GM18907 (cell line): ENCODE measurements around the gene MON2.

ENCODE experiments used
- ATAC-seq: cut with Tn5 transposase; IDR thresholded peaks from one replicate; pipeline ENCODE4 v1.9.1; 2021; ENCODE audit warnings: mild to moderate bottlenecking, moderate library complexity; ENCODE audit not compliant: unreplicated experiment

The MON2 gene

DNA sequence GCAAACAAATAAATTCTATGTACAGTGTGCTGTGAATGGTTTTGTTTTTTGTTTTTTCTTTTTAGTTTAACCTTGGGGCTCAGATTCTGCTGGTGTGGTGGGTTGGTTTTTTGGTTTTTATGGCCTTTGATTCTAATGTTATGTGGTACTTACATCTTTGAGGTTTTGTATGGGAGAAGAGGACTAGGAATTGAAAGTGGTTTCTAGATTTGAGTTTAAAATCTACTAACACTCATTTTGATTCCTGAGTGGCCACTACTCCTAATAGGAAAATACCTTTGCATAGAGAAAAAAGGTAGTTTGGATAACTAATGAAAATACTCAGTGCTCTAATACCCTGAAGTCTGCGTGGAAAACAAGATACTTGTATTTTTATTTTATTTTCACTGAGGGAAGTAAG is 137.7 kb downstream of the MON2 start:
- no peak for ATAC-seq

DNA sequence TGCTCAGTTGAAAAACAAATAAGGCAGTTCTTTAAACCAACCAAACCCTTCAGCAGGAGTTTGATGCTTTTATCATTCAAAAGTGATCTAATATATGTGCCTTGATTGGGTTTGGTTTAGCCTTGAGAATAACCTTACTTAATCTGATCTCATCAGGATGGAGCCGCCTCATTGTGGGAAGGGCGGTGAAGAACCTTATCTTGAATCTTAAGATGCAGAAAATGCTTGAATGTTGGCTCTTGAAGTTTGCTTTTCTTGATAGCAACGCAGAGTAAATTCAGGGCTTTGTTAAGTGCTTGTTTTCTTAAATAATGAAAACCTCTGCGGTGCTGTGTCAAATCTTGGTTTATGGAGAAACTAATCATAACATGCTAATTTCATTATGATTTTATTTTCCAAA is 138.2 kb downstream of the MON2 start:
- no peak for ATAC-seq

DNA sequence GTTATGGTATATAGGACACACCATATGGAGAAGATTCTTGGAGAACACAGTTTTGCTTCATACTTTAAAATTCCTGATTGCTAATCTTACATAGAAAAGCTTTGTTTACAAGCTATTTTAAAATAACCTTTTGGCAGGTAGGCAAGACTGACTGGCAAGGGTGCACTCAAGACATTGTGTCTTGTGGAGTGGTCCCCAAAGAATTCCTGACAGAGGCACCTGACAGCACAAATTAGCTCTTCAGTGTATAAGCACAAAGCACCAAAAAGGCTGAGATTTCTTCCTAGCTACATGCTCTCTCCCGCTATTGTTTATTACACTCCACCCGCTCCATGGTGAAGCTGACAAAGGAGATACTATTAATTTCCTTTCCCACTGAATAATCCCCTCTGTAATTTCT is 139.4 kb downstream of the MON2 start:
- no peak for ATAC-seq

DNA sequence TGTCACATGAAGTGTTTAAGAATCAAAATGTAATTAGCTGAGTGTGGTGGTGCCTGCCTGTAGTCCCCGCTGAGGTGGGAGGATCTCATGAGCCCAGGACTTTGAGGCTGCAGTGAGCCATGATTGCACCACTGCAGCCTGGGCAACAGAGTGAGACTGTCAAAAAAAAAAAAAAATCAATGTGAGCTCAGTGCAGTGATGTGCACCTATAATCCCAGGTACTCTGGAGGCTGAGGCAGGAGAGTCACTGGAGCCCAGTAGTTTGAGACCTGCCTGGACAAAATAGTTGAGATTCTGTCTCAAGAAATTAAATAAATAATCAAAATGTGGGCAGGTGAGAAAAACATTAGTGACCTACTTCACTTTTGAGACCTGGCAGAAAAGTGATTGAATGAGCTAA is 140.0 kb downstream of the MON2 start:
- no peak for ATAC-seq

DNA sequence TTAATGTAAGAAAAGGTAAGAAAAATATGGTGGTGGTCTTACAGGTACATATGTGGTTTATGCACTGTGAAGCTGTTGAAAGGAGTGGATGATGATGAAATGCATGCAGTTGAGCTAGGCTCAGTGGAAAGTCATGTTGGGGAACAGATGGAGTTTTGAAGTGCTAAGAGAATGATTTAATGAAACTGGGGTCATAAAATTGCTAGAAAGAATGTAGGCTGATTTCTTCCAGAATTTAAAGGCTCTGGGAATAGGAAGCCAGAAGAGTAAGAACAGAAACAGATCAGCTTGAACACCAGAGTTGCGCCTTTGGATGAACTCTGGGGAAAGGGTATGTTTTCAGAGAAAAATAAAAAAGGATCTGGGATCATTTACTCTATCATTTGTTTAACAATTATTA is 146.5 kb downstream of the MON2 start:
- ATAC-seq, result no peak

DNA sequence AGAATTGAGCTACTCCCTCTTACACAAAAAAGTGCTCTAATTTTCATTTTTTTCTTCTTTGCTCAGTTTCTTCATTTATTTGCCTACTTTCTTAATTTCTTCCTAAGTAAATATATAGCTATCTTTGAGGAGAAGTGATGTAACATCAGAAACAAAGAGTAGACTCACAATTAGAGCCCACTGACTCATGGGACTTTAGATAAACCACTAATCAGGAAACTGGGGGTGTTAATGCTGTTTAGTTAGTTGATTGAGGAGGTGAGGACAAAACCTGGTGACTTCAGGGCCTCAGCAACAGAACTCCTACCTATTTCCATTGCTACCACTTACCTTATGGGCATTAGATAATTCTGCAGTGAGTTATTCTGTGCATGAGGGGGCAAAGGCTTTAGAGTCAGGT is 151.7 kb downstream of the MON2 start:
- ATAC-seq, result no peak

DNA sequence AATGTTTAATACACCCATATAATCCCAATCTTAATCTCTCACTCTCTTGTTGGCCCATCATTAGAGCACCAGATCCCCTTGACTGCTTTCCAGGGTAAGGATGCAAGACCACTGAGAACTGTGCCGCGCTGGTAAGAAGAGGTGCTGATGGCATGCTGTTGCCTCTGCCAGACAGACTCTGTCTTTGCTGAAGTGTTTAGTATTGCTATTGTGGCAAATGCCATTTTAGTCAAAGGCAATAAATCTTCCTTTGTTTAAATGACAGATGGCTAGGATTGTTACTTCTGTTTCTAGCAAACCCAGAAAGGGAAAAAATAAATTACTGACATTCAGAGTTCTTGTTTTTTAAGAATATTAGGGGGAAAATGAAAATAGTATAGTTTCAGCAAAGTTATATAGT is 152.3 kb downstream of the MON2 start:
- no peak for ATAC-seq

DNA sequence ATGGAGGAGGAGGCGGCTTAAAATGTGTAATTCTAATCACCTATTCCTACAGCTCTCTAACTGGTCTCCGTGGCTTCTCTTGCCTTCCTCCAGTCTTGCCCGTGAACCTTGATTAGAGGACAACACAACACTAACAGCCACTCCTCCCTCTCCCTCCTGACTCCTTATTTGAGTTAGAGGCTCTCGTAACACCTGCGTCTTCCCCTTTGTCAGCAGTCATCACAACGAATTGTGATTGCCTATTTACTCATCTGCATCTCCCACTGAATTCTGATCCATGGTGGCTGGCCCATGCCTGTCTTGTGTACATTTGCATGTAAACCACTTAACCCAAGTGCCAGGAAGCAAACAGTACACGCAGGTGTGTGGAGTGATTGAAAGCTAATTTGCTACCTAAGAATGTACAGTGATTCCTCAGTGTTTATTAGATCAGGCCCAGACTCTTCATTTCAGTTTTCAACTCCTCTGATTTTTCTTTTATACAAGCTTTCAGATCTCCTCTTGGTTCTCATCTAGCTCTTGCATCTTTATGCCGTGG is 154.5 kb downstream of the MON2 start:
- no peak for ATAC-seq

DNA sequence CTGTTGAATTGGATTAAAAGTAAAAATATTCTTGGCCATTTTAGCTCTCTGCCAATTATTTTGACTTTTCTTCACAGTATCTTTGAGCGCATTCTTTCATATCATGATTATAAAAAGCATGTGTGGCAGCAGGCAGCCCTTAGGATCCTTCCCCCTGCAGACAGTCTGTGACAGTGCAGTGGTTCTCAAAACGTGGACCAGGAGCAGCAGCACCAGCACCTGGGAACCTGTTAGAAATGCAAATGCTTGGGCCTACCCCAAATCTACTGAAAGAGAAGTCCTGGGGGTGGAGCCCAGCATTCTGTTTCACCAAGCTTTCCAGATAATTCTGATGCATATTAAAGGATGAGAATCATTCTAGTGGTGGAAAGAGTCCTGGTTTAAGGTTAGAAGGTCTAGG is 155.6 kb downstream of the MON2 start:
- no peak for ATAC-seq

DNA sequence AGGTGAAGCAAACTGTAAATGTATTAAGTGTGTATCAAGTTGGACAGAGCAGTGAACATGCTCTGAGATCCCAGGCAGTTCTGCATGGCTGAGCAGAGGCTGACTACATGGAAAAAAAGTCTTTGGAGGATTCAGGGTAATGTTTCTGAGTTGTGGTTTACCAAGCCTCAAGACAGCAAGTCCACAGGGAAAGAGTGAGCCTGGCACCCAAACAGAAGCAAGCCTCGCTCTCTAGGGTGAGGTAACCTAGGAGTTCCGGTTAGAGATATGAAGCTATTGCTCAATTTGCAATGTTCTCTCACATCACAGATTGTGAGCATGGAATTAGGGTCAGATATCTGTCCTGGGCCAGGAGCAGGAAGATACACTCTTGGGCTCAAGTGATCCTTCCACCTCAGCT is 158.6 kb downstream of the MON2 start:
- no peak for ATAC-seq

DNA sequence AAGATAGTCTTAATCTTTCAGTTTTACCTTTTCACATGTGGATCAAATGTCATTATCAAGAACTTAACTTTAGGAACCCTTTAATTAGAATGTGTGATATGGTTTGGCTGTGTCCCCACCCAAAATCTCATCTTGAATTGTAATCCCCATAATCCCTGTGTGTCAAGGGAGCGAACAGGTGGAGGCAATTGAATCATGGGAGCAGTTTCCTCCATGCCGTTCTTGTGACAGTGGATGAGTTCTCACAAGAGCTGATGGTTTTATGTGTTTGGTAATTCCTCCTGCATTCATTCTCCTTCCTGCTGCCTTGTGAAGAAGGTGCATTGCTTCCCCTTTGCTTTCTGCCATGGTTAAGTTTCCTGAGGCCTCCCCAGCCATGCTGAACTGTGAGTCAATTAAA is 160.6 kb downstream of the MON2 start:
- ATAC-seq, result no peak

DNA sequence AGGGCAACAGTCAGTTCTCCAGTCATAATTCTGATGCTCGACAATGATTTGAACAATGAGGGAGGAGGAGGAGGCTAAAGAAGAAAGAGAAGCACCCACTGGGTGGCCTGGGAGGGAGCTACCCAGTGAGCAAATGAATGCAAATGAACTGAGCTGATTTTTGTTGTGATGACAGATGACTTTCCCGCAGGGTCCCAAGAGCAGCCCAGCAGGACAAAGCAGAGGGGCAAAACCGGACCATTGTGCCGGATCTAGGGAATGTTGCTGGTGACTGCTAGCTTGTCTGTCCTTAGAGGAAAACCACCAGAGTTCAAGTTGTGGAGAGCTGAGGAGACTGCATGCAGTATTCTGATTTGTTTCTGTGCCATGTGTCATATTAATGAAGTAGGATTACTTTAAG is 162.8 kb downstream of the MON2 start:
- ATAC-seq, result no peak

DNA sequence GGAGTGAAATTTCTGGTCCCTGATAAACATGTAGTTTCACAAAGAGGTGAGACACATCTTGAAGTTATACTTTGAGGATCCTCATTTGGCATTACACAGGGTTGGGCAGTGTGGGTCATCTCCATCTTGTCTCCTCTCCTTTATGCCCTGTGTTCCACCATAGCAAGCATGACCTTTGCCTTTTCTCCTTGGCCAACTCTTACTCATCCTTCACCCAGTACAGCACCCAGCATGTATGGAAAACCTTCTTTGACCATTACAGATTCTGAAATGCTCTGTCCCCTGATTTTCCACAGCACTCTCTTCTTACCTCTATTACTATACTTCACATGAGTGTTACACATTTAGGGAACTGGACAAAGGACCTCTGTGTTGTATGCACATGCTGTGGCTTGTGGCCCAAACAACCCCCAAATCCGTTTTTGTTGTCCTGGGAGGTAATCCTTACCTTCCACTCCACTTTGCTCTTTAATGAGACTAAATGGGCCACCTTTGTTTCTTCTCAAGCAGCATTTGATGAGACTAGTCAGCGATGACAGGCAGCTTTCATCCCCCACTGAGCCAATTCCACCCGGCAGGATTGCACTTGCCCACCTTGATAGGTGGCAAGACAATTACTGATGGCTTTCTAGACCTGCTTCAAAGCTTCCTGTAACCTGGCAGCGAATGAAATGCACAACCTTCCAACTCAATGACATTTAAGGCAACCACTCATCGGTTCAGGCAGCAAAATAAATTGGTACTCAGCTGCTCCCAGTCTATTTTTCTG is 163.5 kb downstream of the MON2 start:
- no peak for ATAC-seq

DNA sequence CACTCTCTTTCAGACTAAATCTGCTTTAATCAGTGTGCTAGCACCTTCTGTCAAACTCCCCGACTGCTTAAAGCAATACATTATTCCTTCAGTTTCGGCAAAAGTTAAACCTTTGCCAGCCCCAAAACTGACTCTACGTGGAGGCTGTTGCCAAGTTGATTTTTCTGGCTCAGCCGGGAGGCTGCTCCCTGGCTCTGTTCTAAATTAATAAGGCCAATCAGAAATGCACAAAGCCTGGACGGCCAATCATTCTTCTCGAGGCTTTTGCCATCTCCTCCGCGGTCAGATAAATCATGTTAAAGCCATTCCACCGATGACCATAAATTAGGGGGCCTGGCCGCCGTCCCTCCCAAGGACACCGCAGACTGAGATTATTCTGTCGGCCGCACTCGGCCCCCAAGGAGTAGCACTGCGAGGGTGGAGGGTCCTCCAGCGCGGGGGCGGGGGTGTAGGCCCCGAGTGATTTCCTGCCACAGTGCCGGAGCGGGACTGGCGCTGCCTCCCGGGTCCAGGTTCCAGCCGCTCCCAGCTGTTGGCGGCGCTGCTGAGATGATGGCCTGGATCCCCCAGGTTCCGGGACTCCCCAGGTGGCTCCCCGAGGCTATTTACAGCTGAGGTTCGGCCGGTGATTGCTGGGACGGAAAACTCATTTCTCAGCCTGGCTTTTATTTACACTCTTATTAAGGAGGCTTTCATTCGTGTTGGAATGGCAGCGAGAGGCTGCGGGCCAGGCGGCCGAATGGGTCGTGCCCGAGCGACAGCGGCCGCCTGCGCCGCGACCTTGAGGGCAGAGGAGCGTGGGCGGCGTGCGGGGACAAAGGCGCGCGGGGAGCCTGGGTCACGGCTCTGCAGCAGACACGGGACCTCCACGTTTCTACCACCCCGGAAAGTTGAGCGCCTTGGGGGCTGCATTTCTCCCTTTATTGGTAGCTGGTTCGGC is 165.1 kb downstream of the MON2 start:
- ATAC-seq, result peak; percentile 77

DNA sequence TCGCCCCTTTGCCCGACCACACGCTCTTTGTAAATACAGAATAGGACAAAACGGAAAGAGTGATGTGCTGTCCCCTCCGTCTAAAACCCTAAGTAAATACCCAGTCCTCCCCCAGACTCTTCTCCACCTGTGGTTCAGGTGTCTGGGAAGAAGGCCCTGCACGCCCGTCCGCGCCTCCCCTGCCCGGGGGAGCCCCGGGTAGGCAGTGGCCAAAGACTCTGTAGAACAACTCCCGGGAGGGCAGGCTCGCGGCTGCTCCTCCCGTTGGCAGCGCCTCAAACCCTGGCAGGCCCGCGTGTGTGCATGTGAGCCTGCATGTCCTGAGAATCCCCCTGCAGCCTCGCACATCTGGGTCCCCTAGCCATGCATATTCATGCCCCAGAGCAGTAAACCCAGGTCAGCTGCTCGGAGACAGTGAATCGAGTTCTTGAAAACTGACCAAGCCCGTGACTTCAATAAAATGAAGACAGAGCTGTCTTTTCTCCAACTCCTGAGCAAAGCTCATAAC is 165.8 kb downstream of the MON2 start:
- peak; percentile 55 for ATAC-seq

DNA sequence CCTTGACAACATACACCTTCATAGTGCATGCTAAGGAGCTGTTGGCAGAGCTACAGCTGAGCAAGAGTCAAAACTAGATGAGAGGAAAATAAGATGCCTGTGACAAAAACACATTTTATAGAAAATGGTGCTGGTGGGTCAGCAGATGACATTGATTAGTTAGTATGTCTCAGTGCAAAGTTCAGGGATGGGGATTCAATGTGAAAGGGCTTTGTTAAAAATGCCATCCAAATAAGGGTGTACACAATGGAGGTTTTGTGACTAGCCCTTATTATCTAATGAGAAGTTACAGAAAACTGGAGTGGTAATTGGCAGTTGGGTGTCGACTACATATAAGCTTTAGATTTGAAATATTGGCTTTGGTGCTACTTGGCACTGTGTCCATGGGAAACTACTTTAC is 169.0 kb downstream of the MON2 start:
- ATAC-seq, result no peak

DNA sequence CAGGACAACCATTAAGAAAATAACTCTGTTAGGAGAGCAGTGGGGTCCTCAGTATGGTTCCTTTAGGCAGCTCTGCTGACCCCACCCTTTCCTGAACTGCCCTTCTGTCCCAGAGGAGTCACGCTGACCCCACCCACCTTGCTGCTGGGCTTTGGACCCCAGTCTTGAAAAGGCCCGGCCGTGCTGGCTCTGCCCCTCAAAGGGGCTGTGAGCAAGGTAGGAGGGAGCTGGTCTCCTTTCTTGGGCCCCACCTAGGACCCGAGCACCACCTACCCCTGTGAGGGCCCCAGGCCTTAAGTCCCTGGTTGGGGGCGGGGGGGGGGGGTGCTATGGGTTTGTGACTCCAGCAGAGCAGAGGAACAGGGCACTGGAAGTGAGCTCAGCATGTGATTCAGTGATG is 171.1 kb downstream of the MON2 start:
- ATAC-seq, result no peak

DNA sequence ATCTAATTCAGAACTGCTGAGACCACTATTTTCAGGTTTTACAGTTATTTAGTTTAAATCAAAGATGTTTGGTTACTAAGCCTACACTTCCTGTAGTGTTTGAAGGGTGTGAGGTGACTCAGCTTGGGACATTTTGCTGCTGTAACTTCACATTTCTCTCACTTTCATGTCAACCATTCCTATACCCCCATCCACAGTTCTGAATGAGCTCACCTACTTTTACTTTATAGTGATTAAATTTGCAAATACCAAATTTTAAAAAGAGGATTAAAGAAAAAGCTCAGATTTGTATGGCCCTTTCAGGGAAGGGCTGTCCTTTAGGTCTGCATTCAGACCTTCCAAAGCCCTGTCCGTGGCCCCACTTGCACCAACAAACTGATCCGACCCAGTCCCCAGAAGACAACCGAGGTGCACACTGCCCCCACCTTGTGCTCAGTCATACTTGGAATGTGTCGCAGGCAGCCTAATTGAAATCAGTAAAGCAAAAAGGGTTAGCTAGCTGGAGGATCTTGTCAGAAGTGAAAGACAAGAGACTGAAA is 174.4 kb downstream of the MON2 start:
- peak; percentile 88 for ATAC-seq

DNA sequence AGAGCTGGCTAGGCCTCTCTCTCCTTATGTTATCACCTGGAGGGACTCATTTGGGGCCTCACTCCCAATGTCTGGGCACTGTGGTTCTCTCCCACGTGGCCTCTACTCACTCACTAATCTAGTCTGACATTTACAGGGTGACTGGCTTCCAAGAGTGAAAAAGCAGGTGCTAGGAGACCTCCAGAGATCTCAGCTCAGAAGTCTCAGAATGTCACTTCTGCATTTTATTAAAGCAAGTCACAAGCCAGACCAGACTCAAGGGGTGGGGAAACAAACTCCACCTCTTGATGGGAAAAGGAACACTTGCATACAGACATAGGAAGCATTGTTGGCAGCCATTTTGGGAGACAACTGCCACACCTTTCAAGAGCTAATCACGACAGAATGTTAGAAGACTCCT is 175.9 kb downstream of the MON2 start:
- no peak for ATAC-seq

DNA sequence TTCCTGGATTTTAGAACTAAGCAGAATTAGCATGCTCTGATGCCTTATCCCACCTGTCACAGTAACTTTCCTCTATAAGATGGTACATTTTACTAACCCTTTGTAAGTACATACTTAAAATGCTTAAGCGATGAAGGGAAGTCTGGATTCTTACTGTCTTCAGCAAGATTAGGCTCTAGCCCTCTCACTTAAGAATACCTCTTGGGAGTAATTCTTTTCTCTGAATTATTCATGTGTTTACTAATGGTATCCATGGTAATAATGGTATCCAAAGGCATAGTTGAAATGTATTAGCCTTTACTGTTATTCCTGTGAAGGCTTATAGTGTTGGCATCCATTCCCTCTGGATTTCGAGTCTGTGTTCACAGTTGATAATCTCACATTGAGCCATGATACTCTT is 176.9 kb downstream of the MON2 start:
- ATAC-seq, result no peak

DNA sequence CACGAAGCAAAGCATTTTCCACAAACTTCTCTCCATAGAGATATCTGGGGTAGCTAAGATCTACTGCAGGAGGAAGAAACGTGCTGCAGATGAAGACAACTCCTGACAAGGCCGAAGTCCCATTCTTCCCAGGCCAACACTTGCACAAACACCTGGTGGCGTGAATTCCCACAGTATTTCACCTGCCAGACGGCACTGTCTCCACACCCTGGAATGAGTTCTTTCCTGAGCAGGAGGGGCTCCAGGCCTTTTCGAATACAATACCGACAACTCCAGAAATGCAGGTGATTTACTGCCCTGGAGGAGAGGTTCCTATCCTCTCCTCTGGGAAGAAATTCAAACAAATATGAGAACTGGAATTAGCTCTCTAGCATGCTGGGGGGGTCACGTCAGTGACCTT is 179.9 kb downstream of the MON2 start:
- ATAC-seq, result no peak
